Glomerular endothelial cell (primary cell): ENCODE results near the gene TSFM. TPM values are rescaled to one million over a fixed set of nuclear protein-coding genes. Genes with fewer than 3 reads are reported as not detected.
"Not testable (repeated sequence)": the region's sequence is repeated elsewhere in the genome, so short reads cannot be mapped to it uniquely, and the experiment has no call there.

Experiments
- DNase-seq: peaks from one replicate; pipeline ENCODE4 v3.0.0-alpha.2; 2011; ENCODE audit warnings: low read depth, low spot score; ENCODE audit errors: extremely low read depth
- total RNA-seq: library from RNA; depleted of rRNA; stranded (reverse); fragments of >200 nt; gene quantifications from 2 replicates; pipeline ENCODE4 v1.2.3, GENCODE V29; 2015

Gene TSFM
- total RNA-seq, 1 donor from 2014 or later, result 25.3 TPM

DNA sequence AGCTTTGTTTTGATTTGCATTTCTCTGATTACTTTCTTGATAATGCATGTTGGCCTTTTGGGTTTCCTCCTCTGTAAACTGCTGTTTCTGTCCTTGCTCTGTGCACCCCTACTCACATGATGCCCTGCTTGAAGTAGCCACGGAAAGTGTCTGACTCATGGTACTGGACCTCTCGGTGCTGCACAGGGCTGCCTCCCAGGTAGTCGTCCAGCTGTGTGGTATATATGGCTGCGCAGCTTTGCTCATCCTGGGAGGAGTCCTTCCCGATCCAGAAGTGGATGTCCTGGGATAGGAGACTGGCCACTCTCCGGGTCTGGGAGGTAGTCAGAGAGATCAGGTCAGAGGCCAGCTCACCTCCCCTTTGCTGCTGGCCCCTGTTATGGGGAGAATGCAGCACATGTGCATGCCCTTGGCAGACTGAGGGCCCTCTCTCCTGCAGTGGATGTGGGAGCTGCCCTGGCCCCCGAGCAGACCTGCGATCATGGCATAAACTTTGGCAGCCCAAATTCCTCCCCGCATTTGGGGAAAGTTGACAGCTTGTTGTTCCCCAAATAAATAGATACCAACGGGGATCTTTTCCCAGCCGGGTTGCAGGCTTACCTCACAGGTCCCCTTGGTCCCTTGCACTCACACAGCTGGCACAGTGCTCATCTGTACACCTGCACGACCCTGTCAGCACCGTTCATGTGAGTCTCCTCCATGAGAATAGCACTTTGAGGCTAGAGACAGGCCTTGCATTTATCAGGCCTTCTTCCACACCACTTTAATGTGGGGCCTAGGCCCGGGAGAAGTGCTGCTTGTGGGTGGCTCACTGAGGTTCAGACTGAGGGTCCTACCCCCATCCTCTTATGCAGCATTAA lies 30.8 kb downstream of the TSFM start:
- DNase-seq, result no peak

DNA sequence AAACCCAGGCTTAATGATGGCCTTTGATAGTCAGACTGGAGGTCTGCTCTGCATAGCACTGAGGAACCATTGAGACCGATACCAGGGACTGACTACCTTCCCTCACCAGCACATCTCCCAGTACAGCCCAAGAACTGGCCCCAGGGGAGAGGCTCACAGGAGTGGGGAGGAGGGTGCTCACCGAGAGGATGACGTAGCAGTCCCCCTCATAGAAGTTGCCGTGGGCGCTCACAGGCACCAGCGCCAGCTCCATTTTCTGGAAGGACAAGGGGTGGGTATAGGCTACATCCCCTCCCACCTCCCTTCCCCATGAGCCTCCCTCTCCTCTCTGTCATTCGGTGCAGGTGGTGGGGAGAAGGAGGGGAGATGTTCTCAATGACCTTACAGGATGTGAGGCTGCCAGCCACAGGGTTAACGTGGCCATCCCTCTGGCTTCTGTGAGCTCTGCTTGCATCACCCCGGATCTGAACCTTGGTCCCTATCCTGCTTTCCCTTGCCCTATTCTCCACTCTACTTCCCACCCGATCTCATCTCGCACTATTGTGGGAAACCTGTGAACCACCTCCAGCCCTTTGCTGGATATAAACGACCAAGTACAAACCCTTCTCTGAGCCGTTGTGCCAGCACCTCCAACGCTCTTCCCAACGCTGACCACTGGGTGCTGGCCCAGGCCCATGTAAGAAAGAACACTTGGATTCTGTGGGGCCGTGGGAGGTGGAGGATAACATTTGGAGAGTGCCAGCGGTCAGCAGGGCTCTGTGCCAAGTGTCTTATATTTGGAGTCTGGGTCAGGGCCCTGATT lies 31.6 kb downstream of the TSFM start:
- DNase-seq, result no peak

DNA sequence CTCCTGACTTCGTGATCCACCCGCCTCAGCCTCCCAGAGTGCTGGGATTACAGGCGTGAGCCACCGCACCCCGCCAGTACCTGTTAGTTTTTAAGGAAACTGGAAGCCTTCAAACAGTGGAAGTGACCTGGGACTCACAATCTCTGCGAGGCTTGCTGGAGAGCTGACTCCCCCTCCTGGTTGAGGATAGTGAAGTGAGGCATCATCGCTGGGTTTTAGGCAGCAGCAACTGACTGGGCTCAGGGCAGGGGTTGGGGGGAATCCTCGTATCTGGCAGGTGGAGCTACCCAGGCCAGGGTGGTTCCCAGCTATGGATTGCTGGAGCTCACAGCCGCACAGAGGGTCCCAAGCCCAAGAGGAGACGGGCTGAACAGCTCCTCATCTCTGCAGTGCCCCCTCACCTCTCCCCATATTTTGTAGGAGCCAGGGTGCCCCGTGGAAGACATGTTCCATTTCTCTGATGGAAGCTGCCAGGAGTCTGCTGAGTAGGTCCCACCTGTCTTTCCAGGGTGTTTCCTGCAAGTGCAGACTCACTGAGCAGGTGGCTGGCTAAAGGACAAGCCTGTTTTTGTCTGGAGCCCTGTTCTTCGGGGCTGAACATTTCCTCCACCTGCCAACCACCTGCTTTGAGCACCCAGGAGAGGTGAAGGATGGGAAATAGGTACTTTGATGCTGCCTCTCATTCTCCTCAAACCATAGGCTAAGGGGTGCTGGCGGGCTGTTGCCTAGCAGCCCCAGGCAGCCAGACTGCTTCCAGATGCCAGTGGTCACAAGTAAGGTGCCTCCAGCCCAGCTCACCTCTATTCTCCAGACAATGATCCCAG lies 32.8 kb downstream of the TSFM start:
- no peak for DNase-seq

DNA sequence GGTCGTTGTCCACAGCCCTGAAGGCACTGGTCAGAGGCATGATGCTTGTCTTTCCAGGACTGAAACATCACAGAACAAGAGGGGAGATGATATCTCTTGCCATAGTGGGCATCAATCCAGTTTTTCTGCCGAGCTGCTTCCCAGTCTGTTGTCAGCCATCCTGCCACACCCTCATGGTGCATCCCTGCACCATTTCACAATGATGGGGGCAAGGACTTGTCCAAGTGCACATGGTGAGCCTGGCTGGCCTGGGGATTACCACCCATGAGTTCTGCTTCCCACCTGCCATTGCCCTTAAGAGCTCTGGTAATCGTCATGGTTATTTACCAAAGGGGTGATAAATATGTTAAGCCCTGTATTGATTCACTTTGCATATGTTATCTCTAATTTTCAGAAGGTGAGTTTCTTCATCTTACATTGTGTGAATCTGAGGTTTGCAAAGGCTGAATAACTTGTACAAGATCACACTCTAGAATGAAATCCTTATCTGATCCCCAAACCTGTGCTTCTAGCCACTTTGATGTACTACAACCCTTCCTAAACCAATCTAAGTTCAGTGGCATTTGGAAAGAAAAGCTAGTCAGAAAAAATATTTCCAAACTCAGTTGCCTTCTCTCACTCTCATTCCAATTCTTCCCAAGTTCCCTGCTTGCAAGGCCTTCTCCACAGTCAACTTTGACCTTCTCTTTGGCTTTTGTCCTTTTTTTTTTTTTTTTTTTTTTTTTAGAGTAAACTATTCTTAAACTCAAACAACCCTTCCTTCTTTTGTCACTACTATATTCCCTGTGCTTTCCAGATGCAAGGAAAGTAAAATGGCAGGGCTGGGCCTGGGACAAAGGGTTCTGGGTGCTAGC lies 33.6 kb downstream of the TSFM start:
- DNase-seq, result no peak

DNA sequence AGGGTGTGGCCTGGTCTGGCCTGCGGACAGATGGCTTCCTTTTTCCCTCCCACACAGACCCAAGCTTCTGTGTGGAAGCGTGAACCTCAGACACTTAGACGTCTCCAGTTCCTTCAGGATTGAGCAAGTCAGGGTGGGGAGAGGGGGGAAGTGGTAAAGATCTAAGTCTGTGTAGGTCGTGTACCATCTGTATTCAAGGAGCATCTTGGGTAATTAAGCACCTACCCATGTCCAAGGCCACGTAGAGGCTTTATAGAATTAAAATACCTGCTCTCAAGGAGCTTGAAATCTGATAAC lies 34.2 kb downstream of the TSFM start:
- DNase-seq, result no peak

DNA sequence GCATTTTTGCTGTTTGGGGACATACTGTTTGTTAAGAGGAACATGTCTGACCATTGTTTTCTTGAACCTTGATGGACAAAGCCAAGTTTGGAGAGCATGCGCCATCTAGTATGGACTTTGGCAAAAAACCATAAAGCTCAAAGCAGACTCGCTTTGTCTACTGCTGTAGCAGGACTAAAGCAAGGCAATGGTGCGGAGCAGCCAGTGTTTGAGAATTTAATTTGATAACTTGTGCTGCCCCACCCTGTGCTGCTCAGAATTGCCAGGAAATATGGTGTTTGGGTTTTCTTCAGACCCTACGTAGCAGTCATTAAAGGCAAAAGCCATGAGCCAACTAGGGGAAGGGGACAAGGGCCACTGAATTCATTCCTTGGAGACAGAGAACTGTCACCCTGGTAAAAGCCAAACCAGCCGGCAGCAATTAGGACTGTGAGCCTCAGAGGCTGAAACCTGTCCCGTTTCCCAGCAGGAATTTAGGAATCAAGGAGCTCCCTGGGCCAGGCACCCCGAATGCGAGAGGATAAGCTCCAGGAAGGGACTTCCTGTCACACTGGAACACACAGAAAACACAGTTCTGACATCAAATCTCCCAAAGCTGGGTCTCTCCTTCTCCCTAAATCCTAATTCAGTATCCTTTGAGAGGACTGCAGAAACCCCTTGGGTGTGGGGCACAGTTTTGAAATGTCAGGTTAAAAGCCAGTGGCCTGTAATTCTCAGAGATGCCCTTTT lies 34.8 kb downstream of the TSFM start:
- DNase-seq, result no peak

DNA sequence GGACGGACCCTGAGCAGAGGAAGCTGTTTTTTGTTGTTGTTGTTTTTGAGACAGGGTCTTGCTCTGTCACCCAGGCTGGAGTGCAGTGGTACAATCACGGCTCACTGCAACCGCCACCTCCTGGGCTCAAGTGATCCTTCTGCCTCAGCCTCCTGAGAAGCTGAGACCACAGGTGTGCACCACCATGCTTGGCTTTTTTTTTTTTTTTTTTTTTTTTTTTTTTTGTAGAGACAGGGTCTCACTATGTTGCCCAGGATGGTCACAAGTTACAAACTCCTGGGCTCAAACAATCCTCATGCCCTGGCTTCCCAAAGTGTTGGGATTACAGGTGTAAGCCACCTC lies 35.4 kb downstream of the TSFM start:
- not testable (repeated sequence) for DNase-seq

DNA sequence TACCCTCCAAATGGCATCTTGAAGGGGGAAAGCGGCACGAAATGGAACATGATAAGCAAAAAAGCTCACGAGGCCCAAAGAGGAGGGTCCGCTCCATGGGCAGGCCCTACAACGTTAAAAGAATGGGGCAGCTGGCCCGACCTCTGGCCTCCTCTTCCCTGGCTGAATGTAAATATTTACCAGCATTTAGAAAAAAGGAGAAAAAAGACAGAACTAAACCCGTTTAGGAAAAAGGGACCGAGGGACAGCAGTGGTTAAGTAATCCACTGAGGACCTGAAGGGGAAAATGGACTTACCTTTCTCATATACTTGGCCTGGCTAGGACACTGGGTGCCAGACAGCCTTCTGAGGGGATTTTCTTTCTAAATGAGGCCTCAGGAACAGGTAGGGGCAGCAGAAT lies 37.5 kb downstream of the TSFM start:
- DNase-seq, result not testable (repeated sequence)

DNA sequence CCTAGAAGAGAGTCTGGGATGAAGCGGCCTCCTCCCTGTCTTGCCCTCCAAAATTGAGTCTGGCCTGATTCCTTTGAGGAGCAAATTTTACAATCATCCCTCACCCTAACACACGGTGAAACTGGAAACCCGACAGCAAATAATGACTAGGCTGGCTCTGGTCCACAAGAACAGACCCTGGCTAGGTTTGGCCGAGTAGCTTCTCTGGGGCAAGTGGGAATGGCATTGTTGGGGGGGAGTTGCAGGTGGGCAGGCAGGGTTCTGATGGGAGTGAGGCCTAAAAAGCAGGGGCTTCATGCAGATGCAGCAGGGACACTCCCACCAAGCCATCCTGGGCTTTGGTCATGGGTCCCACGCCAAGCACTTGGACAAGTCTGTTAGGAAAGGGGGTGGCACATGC lies 38.4 kb downstream of the TSFM start:
- not testable (repeated sequence) for DNase-seq

DNA sequence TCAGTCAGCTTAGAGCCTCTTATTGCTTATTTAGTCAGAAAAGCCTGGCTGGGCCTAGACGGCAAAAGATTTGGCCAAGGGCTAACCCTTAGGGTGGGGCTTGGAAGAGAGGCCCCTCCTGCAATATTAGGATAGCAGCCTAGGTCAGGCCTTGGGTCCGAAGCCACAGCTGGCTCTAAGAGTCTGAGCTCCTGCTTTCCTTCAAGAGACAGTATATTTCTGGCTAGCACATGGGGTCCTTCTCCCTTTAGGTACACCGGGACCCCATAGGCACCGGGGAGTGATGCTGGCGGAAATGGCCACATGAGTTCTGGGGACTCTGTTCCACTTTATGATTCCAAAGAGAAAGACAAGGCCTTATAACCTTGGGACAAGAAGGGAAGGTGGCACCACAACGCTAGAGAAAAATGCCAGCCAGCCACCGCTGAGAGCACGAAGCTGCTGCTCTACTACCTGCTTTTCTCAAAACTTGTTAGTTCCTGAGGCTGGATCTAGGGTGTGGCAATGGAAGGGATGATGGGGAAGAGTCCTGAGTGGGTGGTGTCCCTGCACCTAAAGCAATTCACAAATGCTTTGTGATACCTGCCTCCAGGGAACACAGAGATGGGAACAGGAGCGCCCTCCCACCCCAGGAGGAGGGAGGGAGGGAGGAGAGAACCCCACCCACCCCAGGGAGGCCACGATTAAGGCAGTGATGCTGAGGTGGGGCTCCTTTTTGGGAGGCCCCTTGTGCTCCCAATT lies 39.1 kb downstream of the TSFM start:
- no peak for DNase-seq

DNA sequence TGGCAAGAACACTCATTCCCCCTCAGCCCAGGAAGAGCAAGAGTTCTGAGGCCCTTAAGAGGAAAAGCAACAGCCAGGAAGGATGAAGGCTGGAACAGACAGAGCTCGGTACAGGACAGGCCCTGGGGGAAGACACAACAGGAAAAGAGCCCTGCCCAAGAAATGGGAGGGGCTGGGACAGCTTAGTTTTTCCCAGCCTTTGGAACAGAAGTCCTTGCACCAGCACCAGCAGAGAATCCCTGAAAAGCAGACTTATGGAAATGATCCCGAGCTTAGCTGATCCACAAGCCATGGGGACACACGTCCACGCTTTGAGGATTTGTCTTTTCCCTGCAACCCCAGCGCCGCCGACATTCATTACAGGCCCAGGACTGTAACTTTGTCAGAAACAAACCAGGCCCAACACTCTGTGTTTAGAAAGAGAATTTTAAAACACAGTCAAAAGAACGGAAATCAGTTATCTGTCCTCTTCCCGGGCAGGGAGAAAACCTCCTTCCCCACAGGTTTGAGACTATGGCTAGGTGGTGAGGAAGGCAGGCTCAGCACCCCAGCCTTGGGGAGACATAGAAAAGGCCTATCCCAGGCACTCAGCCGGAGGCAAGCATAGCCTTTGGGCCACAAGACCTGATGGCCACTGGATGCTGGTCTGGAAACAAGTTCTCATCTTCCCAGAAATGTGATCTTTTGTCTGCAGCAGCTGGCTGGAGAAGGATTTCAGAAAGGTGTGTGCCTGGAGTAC lies 40.0 kb downstream of the TSFM start:
- no peak for DNase-seq

DNA sequence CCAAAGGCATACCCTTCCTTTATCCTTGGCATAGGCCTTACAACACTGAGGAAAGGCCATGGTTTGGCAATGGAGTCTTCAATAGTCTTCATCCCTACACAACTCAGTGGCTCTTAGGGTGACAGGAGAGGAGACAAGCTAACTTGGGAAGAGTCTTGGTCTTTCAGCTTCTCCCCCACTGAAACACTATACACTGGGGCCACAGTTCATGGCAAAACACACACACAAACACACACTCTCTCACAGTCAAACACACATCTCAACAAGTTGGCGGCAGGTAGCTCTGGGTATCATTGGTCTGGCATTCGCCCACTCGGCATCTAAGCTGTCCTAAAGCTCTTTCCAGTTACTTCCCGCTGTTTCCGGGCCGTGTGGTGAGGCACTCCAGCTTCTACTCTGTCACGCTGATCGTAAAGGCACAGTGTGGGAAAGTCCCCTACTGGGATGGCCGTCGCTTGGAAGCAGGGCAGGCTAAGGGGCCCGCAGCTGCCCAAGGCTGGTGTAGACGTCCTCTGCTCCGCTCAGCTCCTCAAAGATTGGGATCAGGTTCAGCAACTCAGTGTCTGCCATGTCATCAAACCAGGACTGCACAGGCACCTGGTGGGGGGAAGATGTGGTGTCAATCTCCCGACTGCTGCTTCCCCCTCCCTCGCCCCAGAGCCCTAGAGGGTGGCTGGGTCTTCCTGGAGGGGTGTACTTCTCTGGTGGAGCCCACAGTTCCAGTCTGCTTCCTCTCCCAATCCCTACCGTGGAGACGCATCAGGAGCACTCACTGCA lies 40.7 kb downstream of the TSFM start:
- no peak for DNase-seq

DNA sequence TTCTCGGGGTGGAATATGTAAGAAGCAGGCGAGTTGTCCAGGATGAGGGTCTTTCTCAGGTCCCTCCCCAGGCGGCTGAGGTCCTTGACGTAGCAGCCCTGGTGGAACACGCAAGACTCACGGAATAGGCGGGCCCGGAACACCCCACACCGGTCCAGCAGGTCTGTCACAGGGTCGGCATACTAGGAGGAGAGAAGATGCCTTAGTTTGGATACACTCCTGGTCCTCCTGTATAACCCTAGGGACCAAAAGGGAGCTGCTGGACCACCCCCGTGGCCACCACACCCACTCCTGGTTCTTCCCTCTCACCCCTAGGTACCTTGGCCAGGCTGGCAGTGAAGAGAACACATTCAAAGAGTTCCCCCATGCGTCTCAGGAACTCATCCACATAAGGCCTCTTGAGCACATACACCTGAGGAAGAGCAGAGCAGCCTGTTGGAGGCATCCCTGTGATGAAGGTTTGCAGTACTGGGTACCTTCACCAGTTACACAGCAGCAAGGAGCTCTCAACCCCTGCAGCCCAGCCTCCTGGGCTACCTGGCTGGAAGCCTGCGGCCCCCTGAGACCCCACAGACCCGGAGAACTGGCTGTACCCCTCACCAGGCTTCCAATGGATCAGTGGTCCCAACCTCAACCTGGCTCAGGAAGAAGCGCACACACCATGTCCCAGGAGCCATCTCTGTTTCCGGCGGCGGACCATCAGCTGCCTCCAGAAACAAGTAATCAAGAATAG lies 41.5 kb downstream of the TSFM start:
- no peak for DNase-seq

DNA sequence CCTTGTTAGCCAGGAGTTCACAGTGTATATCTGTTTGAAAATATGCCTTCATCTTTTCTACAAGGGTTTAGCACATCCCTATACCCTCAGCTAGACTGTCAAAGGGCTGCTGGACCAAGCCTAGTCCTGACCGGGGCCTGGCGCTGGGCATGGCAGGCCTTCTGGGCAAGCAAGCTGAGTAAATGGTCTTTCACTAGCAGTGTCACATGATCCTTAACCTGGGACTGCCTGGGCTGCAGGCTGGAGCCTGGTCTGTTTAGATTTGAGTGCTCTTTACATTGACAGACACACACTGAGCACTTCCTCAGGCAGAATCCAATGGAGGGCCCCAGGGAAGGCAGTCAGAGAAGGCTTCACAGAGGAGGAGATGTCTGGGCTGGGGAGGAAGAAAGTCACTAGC lies 42.9 kb downstream of the TSFM start:
- no peak for DNase-seq

DNA sequence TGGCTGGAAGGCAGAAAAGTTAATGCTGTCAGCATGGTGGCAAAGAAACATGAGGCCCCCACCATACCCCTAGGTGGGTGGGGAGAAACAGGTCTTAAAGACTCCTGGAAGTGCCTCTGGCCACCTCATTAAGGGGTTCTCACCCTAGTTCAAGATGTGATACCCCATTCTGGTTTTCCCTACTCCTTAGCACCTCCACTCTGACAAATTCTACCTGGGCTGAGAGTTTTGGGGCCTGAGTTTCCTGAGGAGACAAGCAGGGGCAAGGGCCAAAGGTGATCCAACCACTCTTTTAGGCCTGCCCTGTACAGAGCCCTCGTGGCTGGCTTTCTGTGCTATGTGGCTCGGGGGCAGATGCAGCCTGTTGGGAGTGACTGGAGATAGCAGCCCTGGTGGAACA lies 43.8 kb downstream of the TSFM start:
- DNase-seq, result no peak

DNA sequence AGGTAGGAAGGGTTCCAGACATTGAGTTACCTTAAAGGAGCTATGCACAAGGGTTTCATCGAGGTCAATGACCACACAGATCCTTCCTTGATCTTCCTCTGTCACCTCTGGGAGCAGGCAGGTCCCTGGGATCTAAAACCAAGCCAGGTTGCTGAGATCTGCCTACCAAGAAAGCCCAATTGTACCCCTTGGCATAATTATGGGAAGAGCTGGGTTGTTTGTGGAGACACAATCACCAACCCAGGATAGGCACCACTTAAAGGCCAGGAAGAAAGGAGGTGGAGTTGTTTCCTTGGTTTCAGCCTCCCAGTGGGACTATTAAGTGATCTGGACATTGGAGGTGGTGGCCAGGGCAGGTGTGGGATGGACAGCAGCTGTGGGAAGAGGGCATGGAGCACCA lies 44.4 kb downstream of the TSFM start:
- no peak for DNase-seq
